A673 (cell line): ENCODE measurements around the gene GRB7. TPM values are rescaled to one million over a fixed set of nuclear protein-coding genes. Genes with fewer than 3 reads are reported as not detected.

Source experiments
- BruUV-seq: library from RNA; stranded (reverse); fragments of 400-500 nt; replicated peaks from 2 replicates; lab custom pipeline; 2021; lab: Mats Ljungman, UMichigan
- CTCF ChIA-PET: fragments of 300-600 bp; sonication (Branson Sonifier 250); formaldehyde crosslinking; loops from one replicate; lab custom pipeline; 2022; ENCODE audit warnings: antibody characterized with exemption; lab: Charles Lee
- POLR2A ChIA-PET: fragments of 300-600 bp; sonication (Branson Sonifier 250); formaldehyde crosslinking; loops from one replicate; lab custom pipeline; 2022; ENCODE audit warnings: antibody characterized with exemption; ENCODE audit not compliant: low non-redundant PET; lab: Charles Lee
- DNase-seq: peaks from one replicate; pipeline ENCODE4 v3.0.0-alpha.2; 2015; ENCODE audit warnings: low spot score
- H3K27ac ChIP-seq: fragments of 200-600 bp; sonication (generic); 2 replicates; pipeline ENCODE4 v1.5.1; 2016; ENCODE audit warnings: mixed run types, low read depth, mild to moderate bottlenecking, mixed read lengths, antibody characterized with exemption, low read length; ENCODE audit not compliant: poor library complexity, severe bottlenecking
- H3K27me3 ChIP-seq: fragments of 200-600 bp; sonication (generic); replicated peaks from 2 replicates; pipeline ENCODE4 v1.6.1; 2017; ENCODE audit warnings: mixed run types, low read depth, mild to moderate bottlenecking, mixed read lengths, antibody characterized with exemption, low read length; ENCODE audit not compliant: insufficient read depth, poor library complexity
- H3K36me3 ChIP-seq: fragments of 200-600 bp; sonication (generic); 2 replicates; pipeline ENCODE4 v1.6.1; 2016; ENCODE audit warnings: mixed run types, mild to moderate bottlenecking, mixed read lengths, antibody characterized with exemption, low read length; ENCODE audit not compliant: insufficient read depth, poor library complexity, severe bottlenecking
- H3K4me1 ChIP-seq: fragments of 200-600 bp; sonication (generic); 2 replicates; pipeline ENCODE4 v1.6.1; 2017; ENCODE audit warnings: mixed run types, mild to moderate bottlenecking, mixed read lengths, antibody characterized with exemption, low read length; ENCODE audit not compliant: insufficient read depth, poor library complexity, severe bottlenecking
- H3K4me3 ChIP-seq: fragments of 200-600 bp; sonication (generic); 2 replicates; pipeline ENCODE4 v1.5.1; 2016; ENCODE audit warnings: low read depth, mixed run types, mild to moderate bottlenecking, mixed read lengths, low read length; ENCODE audit not compliant: poor library complexity, severe bottlenecking
- H3K9me3 ChIP-seq: fragments of 200-600 bp; sonication (generic); 2 replicates; pipeline ENCODE4 v1.6.1; 2016; ENCODE audit warnings: mixed run types, low read depth, mild to moderate bottlenecking, mixed read lengths, antibody characterized with exemption, low read length; ENCODE audit not compliant: poor library complexity, severe bottlenecking
- EZH2 ChIP-seq: fragments of 200-600 bp; sonication (generic); IDR thresholded peaks from 2 replicates; pipeline ENCODE4 v1.6.1; 2017; ENCODE audit warnings: borderline replicate concordance, low read depth, mild to moderate bottlenecking, mixed read lengths, antibody characterized with exemption, low read length; ENCODE audit not compliant: poor library complexity, severe bottlenecking
- intact Hi-C: fragments of 100-400 bp; cut with micrococcal nuclease; formaldehyde crosslinking; loops from one replicate; pipeline ENCODE4 v1.10.0; 2022; ENCODE audit not compliant: unreplicated experiment
- total RNA-seq: library from RNA; stranded (reverse); gene quantifications from 2 replicates; pipeline ENCODE4 v1.2.3, GENCODE V29; 2021
- TF ChIP-seq, protein P1 (sequence below): fragments of 300-800, 200-600 bp; sonication (generic); conservative IDR thresholded peaks from 2 replicates; pipeline ENCODE4 v1.5.1; 2017; ENCODE audit warnings: low read depth, mild to moderate bottlenecking, antibody characterized with exemption, low read length, moderate library complexity, mixed read lengths

The GRB7 gene
- total RNA-seq, 1 experiment from 2014 or later: 0.62 TPM

DNA sequence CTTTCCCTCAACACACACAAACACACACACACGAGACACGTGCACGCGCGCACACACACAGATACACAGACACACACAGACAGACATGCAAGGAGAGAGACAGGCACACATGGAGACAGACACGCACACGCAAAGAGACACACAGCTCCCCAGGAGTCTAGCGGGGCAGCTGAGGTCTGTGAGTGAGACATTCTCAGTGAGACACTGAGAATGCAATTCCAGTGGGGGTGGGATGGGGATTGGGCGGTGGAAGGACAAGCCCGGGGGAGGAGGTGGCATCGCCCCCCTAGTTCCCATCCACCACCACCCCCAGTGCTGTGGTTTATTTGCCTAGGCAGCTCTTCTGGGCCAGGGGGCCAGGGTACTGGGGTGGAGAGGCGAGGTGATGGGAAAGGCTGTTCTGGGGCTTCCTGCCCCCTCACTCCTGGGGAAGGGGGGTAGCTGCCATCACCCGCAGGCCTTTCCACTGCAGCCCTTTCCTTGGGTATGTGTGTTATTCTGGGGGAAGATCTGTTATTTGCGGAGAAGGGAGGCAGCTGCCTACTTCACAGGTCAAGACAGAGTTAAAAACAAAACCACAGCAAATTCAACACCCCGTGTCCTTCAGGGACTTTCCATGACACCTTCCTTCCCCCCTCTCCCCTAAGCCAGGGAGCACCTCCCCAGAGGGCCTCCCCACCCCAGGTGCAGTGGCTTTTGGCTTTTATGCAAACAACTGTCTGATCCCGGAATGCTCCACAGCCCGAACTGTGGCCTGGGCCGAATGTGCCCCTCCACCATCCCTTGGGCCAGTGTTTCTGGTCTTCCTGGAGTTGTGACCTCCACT lies 18.0 kb downstream of the GRB7 start:
- POLR2A ChIA-PET: no interaction called here
- Histone ChIP-seq H3K27ac (no peak overlapping the region), H3K27me3 (no peaks in the 10 kb centered on the region), H3K36me3 (no peaks in the 10 kb centered on the region), H3K4me3 (no peak overlapping the region), H3K9me3 (no peaks in the 10 kb centered on the region), H3K4me1 (no peaks in the 10 kb centered on the region)
- intact Hi-C loops: no loop called here
- no TSS peak for BruUV-seq
- no peak for DNase-seq
- CTCF ChIA-PET: interaction anchor here (0.5 to 1.4 kb wide), 3 partner anchors 121 to 134 kb away, joined by 3 to 6 read pairs (median 3); no protein-coding TSS in a partner anchor
- no peak for TF ChIP-seq EZH2
- TF ChIP-seq, protein P1, sequence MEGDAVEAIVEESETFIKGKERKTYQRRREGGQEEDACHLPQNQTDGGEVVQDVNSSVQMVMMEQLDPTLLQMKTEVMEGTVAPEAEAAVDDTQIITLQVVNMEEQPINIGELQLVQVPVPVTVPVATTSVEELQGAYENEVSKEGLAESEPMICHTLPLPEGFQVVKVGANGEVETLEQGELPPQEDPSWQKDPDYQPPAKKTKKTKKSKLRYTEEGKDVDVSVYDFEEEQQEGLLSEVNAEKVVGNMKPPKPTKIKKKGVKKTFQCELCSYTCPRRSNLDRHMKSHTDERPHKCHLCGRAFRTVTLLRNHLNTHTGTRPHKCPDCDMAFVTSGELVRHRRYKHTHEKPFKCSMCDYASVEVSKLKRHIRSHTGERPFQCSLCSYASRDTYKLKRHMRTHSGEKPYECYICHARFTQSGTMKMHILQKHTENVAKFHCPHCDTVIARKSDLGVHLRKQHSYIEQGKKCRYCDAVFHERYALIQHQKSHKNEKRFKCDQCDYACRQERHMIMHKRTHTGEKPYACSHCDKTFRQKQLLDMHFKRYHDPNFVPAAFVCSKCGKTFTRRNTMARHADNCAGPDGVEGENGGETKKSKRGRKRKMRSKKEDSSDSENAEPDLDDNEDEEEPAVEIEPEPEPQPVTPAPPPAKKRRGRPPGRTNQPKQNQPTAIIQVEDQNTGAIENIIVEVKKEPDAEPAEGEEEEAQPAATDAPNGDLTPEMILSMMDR: no peak

DNA sequence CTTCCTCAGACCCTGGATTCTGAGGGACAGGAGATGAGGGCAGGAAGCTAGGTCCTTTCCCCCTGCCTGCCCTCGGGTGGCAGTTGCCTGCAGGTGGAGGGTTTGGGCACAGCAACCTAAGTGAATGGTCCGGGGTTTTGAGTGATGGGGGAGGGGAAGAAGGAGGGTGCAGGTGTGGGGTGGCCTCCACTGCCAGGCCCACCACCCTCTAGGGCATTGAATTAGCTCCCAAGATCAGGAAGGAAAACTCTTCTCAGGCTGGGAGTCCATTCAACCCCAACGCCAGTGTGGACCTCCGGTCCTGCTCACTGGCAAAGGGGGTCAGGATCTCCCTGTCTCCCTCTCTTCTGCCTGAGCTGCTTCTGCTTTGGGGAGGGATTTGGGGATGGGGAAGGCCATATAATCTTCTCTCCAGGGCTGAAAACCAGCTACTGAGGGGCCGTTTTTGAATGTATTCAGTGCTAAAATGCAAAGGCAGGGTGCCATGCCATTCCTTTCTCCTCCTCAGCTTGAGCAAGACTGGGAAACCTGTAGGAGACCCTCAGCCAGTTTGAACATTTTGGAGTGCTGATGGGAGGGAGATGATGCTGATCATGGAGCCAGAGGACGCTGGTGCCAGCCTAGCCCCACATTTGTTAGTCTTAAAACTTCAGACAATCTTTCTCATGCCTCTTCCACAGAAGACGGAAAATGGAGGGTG lies 18.8 kb downstream of the GRB7 start:
- no peak for DNase-seq
- H3K27ac ChIP-seq: no peak overlapping the region
- H3K36me3 ChIP-seq: no peaks in the 10 kb centered on the region
- no peak for TF ChIP-seq EZH2
- TF ChIP-seq, protein P1: no peak
- no peaks in the 10 kb centered on the region for H3K4me1 ChIP-seq
- BruUV-seq: no TSS peak
- ChIA-PET CTCF (no interaction called here), POLR2A (no interaction called here)
- H3K4me3 ChIP-seq: no peak overlapping the region
- intact Hi-C loops: no loop called here
- H3K9me3 ChIP-seq: no peaks in the 10 kb centered on the region
- no peaks in the 10 kb centered on the region for H3K27me3 ChIP-seq

DNA sequence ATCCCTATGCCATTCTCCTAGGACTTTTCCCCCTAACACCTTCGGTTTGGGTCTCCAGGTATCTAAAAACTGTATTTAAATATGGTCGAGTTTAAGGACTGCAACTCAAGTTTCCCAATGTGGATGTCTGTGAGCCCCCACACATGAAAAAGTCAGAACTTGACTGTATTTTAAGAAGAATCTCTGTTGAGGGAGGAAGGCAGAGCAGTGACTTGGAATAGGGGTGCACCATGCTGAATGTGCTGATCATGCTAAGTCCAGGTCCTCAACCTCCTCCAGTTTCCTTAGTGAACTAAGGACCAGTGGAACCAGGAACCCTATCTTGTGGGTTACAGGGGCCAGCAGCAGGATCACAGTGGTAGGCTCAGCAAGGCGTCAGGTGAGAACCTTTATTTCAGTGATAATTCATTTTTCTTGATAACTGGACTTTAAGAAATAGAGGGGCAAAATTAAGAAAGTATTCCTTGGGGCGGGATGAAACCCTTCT lies 19.5 kb downstream of the GRB7 start:
- TF ChIP-seq, protein P1: no peak
- TF ChIP-seq EZH2: no peak
- Histone ChIP-seq H3K9me3 (no peaks in the 10 kb centered on the region), H3K4me1 (no peaks in the 10 kb centered on the region), H3K4me3 (no peak overlapping the region), H3K27me3 (no peaks in the 10 kb centered on the region), H3K27ac (no peak overlapping the region), H3K36me3 (no peaks in the 10 kb centered on the region)
- POLR2A ChIA-PET: no interaction called here
- intact Hi-C loops: no loop called here
- DNase-seq: no peak
- no TSS peak for BruUV-seq
- CTCF ChIA-PET: no interaction called here
